ENCODE measurements around the gene ABI1.
A peak's percentile ranks its signal among the peaks of the same experiment; 100 is the strongest.
"Not testable (repeated sequence)": the region's sequence is repeated elsewhere in the genome, so short reads cannot be mapped to it uniquely, and the experiment has no call there.

The ABI1 gene

GRCh38 chr10:26860443-26861204, at the start of gene ABI1:
Gene ABI1 (minus strand): TSS chr10:26860958. CDS start chr10:26860863, 95 bp downstream.
- peak; percentile 96 for DNase-seq (ENCODE audit: low spot score)
- TF ChIP-seq CTCF (IDR thresholded peaks at IDR 0.05; ENCODE audit: extremely low read depth, missing control alignments) = no peak

GRCh38 chr10:26909753-26910152, 49.0 kb upstream of the ABI1 start:
- no peak for DNase-seq (ENCODE audit: low spot score)
- no peak for TF ChIP-seq CTCF (IDR thresholded peaks at IDR 0.05; ENCODE audit: extremely low read depth, missing control alignments)

- DNase-seq (ENCODE audit: low spot score) = not testable (repeated sequence)
Measured at GRCh38 chr10:26905253-26905781, 44.6 kb upstream of the ABI1 start.

- no peak for DNase-seq (ENCODE audit: low spot score)
- no peak for TF ChIP-seq CTCF (IDR thresholded peaks at IDR 0.05; ENCODE audit: extremely low read depth, missing control alignments)
Measured at GRCh38 chr10:26903431-26904217, 42.9 kb upstream of the ABI1 start.

- peak; percentile 12 for DNase-seq (ENCODE audit: low spot score)
Measured at GRCh38 chr10:26892306-26892923, 31.7 kb upstream of the ABI1 start.

GRCh38 chr10:26890956-26891355, 30.2 kb upstream of the ABI1 start:
- peak; percentile 65 for TF ChIP-seq CTCF (IDR thresholded peaks at IDR 0.05; ENCODE audit: extremely low read depth, missing control alignments)
- peak; percentile 15 for DNase-seq (ENCODE audit: low spot score)

- TF ChIP-seq CTCF (IDR thresholded peaks at IDR 0.05; ENCODE audit: extremely low read depth, missing control alignments) = no peak
- DNase-seq (ENCODE audit: low spot score) = no peak
Measured at GRCh38 chr10:26887611-26888215, 27.0 kb upstream of the ABI1 start.

Measured in GM20000 (cell line).